HG02970 (cell line): ENCODE results near the gene DYNLT4.
"Not testable (repeated sequence)": the region's sequence is repeated elsewhere in the genome, so short reads cannot be mapped to it uniquely, and the experiment has no call there.

Experiments
- ATAC-seq: cut with Tn5 transposase; IDR thresholded peaks from one replicate; pipeline ENCODE4 v1.9.1; 2021; ENCODE audit warnings: mild to moderate bottlenecking, moderate library complexity, moderate number of reproducible peaks; ENCODE audit not compliant: unreplicated experiment, low FRiP score

Gene DYNLT4

DNA sequence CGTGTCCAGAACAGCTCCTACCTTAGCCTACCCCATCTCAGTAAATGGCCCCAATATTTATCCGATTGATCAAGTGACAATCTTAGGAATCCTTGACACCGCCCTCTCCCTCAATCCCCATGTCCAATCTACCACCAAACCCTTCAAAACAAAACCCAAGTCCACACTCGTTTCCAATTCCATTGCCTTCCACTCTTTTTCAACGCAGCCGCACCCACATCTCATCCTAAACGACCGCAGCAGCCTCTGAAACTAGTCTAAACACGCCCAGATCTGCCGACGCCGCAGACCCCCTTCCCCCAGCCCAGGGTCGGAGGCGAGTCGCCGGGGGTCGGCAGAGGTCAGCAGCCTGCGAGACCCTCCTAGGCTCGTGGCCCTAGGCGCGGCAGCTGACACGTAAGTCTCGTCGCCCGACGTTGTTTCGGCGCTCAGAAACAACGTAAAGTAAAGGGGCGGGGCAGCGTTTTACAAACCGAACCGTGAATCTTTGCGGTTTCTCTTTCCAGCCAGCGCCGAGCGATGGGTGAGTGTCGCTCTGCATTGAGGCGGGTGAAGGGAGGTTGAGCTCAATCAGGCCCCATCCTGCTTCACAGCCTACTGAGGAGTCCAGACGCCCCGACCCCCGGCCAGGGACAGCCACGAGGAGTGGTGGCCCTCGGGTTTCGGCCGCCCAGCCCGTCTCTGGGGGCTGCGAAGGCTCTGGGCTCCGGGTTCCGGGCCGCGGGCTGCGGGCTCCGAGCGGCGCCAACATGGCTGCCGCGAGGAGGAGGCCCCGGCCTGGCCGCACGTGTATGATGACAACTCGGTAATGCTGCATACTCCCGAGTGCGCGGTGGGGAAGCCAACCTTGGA, 31.8 kb downstream of the DYNLT4 start, which contains the start of gene RPS8:
TSS of gene RPS8 (plus strand) at position 463 of the 852 bp plus-strand sequence. CDS start at position 520, 57 bp downstream.
- peak; percentile 87 for ATAC-seq

DNA sequence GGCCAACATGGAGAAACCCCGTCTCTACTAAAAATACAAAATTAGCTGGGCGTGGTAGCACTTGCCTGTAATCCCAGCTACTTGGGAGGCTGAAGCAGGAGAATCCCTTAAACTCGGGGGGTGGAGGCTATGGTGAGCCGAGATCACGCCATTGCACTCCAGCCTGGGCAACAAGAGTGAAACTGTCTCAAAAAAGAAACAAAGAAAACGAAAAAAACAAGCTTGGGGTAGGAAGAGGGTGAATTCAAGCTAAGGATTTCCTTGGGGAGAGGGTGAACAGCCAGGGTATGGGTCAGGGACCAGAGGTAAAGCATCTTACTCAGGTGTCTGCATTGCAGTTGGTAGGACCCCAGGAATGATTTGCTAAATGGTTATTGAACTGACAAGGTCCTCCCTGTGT, 40.7 kb downstream of the DYNLT4 start:
- ATAC-seq: not testable (repeated sequence)

DNA sequence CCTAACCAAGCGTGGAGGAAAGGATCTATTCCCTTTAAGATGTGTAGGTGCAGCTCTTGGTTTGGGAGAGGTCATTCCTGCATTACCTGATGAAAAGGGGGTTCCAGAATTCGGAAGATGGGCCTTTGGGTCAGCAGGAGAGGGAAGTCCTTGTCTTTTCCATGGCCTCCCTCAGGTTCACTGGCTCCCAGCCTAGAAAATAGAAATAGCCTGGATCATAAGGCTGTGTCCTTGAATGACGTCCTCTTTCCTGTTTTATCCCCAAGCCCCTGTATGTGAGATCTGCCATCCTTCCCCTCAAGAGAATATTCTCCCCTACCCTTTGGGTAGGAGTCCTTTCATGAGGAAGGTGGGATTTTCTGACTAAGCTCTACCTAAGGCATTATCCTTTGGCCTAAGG, 46.3 kb downstream of the DYNLT4 start:
- no peak for ATAC-seq

DNA sequence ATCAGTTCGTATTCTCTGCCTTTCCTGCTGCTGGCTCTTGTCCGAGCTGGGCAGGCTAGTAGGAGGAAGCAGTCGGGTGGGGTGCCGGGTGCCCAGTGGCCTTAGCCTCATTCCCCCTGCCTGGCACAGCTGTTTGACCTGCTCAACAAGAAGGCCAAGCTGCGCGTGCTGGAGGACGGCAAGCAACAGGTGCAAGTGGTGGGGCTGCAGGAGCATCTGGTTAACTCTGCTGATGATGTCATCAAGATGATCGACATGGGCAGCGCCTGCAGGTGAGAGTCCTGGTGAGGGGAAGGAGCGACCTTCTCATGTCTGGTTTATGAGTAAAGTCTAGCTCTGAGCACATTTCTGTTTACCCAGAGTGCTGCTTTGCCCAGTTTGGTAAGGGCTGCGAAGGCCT, 48.1 kb downstream of the DYNLT4 start:
- ATAC-seq: no peak

DNA sequence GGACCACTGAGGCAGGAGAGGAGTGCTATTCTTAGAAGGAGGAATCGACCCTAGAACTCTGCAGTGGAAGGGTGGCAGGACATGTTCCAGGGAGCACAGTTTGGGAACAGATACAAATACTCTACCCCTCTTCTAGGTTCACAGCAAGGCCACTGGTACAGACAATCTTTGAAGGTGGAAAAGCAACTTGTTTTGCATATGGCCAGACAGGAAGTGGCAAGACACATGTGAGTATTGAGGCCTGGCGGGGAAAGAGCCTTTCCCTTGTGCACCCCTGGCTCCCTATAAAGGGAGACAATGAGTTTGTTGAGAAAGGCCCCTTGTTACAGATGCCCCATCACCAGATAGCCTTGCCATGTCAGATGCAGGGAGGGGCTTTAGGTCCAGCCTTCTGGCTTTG, 49.7 kb downstream of the DYNLT4 start:
- ATAC-seq: no peak
